GM18507 (cell line): ENCODE measurements around the gene RNPC3.
A peak's percentile ranks its signal among the peaks of the same experiment; 100 is the strongest.

Source experiments
- DNase-seq: peaks from one replicate; pipeline ENCODE4 v3.0.0; 2011; ENCODE audit warnings: low read depth; ENCODE audit not compliant: insufficient read length; ENCODE audit errors: extremely low spot score
- FAIRE-seq: peaks from 2 replicates; lab custom pipeline; 2011; peaks lifted over from hg19 to GRCh38; lab: Jason Lieb, UNC

Gene RNPC3, protein sequence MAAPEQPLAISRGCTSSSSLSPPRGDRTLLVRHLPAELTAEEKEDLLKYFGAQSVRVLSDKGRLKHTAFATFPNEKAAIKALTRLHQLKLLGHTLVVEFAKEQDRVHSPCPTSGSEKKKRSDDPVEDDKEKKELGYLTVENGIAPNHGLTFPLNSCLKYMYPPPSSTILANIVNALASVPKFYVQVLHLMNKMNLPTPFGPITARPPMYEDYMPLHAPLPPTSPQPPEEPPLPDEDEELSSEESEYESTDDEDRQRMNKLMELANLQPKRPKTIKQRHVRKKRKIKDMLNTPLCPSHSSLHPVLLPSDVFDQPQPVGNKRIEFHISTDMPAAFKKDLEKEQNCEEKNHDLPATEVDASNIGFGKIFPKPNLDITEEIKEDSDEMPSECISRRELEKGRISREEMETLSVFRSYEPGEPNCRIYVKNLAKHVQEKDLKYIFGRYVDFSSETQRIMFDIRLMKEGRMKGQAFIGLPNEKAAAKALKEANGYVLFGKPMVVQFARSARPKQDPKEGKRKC

DNA sequence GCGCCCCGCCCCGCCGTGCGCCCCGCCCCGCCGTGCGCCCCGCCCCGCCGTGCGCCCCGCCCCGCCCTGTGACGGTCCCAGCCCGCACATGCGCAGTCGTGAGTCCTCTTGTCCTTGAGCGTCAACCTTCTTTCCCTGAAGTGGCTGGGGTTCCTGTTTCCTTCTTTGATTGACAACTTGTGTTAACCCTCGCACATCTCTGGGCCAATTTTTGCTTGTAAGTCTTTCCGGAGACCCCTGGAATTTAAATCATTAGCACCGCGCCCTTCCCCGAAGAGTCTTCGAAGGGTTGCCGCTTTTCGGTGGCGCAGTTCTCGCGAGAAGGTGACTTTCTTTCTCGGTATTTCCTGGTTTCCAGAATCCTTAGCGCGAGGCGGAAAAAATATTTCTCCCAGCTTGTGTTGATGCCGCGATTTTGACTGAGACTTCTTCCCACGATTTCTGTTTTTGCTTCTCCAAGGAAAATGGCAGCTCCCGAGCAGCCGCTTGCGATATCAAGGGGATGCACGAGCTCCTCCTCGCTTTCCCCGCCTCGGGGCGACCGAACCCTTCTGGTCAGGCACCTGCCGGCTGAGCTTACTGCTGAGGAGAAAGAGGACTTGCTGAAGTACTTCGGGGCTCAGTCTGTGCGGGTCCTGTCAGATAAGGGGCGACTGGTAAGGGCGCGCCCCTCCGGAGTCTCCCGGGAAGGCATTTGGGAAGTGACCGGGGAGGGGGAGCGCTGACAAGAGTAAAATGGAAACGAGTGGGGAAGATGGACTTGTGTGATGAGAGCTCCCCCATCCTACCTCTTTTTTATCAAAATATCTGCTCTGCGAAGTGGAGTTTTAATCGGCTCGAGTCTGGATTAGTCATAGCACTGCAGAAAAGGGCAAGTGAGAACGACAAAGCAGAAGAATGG is at the start of gene RNPC3:
RNPC3 (plus strand) TSS at position 93 of the 901 bp plus-strand sequence; CDS start at position 465, 372 bp downstream.
- peak; percentile 60 for DNase-seq
- FAIRE-seq, result peak; percentile 75

DNA sequence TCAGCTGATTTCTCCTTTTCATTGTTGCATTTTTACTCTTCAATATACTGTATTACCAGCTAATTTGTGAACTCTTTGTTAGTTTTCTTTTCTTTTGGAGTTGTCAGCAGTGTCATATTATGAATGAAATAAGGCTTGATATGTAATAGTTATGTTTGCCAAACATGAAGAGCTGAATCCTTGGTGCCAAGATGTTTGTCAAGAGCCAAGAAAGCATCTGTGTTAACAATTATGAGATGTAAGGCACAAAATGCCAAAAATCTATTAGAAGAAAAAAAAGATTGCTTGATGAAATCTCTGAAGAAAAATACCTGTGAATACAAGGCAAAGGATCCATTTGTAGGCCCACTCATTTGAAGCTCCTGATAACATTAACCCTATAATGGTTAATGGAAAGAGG is 48.4 kb upstream of the RNPC3 start:
- FAIRE-seq (no peak), DNase-seq (no peak)

DNA sequence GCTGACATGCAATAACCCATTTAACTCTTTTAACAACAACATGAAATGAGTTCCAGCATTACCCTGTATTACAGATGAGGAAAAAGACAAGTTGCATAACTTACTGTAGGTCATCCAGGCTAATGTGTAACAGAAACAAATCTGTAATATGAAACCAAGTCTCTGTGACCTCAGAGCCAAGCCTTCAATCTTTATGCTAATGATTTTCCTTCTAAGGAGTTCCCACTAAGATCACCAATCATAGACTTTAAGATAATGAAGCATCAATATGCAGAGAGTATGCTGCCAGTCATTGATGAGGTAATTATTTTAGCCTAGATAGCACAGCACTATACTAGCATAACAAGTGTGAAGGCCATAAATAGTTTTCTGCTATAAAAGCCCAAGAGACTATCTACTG is 35.6 kb upstream of the RNPC3 start:
- FAIRE-seq (no peak), DNase-seq (no peak)

DNA sequence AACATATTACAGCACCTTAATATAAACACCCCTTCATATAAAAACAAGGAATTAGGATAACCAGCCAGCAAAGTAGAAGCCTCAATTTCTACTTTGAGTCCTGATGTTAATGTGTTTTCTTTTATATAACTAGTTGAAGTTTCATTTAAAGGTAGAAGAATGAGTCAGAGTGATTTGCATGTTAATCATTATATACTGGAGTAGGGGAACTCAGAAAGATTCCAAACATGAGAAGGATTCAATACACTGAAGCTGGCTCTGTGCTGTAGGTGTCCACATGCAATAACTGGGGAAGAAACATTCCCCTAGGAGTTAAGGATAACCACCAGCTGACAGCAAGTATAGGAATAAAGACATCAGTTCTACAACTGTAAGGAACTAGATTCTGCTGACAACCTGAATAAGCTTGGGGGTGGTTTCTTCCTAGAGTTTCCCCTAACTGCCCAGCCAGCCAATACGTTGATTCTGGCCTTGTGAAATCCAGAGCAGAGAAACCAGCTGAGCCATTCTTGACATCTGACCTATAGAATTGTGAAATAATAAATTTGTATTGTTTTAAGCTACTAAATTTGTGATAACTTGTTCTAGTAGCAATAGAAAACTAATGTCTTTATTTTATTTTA is 33.4 kb upstream of the RNPC3 start:
- no peak for DNase-seq
- FAIRE-seq, result no peak

DNA sequence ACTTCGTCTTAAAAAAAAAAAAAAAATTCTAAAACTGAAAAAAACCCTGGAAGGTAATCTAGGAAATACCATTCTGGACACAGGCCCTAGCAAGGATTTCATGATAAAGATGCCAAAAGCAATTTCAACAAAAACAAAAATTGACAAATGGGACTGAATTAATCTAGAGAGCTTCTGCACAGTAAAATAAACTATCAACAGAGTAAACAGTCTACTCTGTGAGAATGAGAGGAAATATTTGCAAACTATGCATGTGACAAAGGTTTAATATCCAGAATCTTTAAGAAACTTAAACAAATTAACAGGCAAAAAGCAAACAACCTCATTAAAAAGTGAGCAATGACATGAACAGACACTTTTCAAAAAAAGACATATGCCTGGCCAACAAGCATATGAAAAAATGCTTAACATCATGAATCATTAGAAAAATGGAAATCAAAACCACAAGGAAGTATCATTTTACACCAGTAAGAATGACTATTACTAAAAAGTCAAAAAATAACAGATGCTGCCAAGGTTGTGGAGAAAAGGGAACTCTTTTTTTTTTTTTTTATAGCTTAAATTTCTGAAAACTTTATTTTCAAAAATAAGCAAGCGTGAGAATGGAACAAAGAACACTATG is 29.4 kb upstream of the RNPC3 start:
- DNase-seq (no peak), FAIRE-seq (no peak)

DNA sequence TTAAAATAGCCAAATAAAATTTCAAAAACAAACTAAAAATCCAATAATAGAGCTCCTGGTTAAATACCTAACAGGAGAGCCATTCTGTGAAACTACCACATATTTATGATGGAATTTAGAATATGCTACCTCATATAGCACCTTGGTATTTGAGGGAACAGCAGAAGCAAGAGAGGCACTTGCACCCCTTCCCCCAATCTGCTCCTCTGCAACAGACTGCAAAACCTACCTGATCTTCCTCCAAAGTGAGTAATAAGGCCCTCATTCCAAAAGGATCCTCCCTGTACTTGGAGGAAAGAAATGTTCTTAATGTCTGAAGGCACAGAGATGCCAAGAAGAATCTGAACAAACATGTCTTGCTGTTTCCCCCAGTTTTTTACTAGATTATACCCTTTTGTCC is 28.1 kb upstream of the RNPC3 start:
- DNase-seq (no peak), FAIRE-seq (no peak)

DNA sequence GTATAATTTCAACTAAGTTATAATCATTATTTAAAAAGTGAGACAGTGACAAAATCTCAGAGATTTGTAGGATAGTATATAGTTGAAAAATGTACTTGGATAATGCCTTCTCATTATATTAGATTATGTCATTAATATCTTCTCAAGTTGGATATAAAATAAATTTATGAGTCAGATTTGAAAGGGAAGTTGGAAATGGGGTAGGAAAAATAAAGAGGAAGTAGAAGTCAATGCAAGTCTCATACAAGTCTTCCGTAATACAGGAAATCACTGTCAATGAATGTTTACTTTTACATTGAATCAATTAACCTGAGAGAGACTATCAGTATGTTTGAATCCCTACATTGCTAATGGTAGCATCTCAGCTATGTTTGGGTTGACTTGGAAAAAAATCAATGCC is 16.2 kb upstream of the RNPC3 start:
- no peak for FAIRE-seq
- no peak for DNase-seq

DNA sequence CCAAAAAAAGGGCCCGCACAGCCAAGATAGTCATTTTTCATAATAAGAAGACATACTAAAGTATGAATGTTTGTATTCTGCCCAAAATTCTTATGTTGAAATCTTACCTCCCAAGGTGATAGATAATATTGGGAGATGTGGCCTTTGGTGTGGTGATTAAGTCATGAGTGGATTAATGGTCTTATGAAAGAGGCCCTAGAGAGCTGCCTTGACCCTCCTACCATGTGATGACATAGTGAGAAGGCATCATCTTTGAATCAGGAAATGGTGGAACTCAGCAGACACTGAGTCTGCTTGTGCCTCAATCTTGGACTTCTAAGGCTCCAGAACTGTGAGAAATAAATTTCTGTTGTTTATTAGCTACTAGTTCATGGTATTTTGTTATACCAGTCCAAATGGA is 11.8 kb upstream of the RNPC3 start:
- FAIRE-seq (no peak), DNase-seq (no peak)

DNA sequence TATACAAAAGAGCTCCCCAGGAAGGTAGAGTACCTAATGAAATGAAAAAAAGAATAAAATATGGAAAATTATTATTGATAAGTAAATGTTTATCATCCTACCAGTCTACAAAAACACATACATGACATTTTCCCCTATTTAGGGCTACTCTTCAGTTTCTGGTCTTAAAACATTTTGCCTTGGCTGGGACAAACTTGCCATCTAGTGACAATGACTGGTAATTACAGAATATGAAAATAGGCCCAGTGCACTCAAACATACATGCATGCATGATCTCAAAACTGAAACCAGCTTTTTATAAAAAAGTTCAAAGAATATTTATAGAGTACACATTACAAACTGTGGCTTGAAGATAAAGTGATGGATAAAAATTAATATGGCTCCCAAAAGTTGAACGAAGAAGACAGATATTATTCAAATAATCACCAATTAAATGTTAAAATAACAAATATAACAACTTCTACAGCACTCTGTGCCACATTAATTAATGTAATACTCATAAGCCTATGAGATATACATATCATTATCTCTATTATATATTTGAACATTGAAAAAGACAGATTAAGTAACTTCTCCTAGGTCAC is 10.5 kb upstream of the RNPC3 start:
- DNase-seq, result no peak
- FAIRE-seq, result peak; percentile 78

DNA sequence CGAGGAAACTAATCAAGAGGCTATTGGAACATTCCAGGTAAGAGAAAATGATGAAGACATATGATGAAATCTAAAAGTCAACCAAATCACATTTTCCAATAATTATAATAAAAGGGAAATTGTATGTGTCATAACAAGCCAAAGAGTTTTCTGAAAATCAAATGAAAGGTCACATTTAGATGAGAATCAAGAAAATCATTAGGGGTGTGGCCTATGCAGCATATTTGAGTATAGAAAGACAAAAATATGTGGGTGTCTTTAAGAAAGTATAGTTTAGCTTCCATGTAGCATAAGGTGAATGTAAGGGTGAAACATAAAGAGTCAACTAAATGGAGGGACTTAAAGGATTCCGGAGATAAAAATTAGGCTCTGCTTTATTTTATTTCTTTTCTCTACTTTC is 9.2 kb upstream of the RNPC3 start:
- DNase-seq, result no peak
- FAIRE-seq, result no peak

DNA sequence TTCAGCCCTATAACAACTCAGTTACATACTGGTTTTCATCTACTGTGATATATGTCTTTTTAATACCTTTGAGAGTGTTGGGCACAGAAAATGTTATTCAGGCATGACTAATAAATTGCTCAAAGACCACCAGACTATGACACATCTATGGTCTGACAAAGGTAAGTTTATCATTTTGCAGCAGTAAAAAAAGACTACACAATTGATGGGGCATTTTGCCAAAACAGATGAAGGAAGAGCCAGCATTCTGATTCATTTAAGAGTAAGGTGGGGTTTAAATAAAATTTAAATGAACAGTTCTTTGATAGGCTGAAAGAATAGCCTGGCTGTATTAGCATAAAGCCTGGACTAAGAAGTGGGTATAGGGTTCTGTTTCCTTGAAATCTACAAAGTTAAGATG is 8.8 kb upstream of the RNPC3 start:
- FAIRE-seq, result no peak
- no peak for DNase-seq

DNA sequence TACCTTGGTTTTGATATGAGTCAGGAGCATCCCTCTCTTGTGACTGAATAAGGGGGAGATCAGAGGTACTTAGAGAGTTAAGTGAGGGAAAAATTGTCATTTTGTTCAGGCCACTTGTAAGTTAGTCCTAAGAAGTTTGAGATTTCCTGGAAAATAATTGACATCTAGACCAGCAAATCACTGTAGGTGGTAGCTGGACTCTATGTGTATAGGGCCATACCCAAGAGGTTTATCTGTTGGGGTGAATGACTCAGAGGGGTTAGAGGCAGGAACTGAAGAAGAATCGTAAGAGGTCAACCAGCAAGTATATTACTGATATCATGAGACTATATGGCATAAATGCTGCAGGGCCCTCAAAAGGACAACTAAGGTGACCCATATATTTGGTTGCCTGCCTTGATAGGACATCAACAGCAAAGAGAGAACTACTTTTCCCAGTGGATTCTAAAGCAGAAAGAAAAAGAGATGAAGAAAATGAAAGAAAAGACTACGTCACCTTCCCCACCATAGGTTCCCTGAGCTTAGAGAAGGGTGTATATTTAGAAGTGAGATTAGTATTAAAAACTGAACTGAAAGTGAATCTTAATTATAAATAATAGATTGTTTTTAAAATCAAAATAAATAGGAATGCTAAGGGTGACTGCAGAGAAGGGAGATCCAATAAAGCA is 8.0 kb upstream of the RNPC3 start:
- DNase-seq, result no peak
- peak; percentile 63 for FAIRE-seq

DNA sequence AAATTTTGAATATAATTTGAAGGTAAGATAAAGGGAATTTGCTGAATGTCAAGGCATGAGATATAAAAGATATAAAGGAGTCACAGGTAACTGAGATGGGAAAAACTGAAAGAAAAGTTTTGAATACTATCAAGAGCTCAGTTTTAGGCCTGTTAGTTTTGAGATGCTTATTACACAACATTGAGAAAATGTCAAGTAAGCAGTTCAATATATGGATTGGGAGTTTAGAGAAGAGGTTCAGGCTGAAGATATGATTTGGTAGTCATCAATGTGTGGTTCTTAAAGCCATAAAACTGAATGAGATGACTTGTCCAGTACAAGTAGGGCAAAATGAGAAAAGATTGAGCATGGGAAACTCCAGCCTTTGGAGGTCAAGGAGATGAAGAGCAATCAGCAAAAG is 4.7 kb upstream of the RNPC3 start:
- DNase-seq (no peak), FAIRE-seq (no peak)

DNA sequence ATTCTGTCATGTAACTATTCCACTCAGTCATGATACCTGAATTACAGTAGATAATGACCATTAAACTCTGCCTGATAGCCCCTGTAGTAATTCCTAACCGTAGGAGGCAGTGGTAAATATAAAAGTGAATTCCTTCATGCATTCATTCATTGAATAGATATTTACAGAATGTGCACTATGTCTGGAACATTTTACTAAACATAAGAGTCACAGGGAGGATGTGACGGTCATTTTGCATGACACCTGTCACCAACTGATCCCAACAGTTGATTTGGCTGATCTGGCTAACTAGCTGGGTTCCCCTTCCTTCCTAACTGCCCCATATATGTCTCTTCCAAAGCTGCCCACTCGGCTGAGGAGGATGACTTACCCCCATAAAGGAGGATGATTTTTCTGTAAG is 2.2 kb upstream of the RNPC3 start:
- no peak for DNase-seq
- no peak for FAIRE-seq

DNA sequence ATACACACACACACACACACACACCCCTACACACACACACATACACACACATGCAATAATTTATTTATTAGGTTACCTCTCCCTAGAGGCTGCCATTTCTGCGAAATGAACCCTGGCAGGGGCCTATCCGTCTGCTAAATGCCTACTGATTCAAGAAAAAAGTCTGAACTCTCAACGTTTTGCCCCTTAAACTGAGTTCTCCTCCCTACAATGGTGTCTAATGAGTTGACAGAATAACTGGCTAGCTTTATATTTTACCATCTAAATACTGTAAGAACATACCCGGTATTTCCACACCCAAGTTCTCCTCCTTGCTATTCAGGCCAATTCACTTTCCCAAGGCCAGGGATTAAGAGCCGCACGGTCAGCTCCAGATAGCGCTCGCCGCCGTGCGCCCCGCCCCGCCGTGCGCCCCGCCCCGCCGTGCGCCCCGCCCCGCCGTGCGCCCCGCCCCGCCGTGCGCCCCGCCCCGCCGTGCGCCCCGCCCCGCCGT is 339 bp upstream of the RNPC3 start:
- no peak for DNase-seq

DNA sequence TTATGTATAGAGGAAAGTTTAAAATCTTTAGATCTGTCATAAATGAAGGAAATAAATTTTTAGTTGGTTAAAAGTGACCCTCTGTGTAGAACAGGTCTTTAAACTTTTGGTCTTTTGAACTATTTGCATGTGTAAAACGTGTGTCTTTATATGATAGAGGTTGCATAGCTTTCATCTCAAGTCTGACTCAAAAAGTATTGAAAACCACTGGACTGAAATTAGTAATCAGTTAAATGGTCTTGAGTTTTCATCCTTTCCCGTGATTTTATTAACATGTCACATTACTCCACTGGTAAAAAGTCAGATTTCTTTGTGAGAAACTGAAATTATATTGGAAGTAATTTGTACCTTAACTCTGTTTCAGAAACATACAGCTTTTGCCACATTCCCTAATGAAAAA is 1.8 kb downstream of the RNPC3 start:
- FAIRE-seq, result no peak
- DNase-seq, result no peak

More for the DNA sequence above, 339 bp upstream of the RNPC3 start:
- FAIRE-seq, result no peak

DNA sequence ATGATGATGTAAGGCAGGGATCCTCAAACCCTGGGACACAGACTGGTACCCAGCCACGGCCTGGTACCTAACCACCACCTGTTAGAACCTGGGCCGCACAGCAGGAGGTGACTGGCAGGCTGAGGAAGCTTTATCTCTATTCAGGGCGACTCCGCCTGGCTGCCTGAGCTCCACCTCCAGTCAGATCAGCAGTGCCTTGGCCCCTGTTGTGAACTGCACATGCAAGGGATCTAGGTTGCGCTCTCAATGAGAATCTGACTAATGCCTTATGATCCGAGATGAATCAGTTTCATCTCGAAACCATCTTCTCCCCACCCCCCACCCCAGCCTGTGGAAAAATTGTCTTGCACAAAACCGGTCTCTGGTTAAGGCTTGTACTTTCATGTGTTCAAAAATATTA is 4.2 kb downstream of the RNPC3 start:
- DNase-seq, result no peak

DNA sequence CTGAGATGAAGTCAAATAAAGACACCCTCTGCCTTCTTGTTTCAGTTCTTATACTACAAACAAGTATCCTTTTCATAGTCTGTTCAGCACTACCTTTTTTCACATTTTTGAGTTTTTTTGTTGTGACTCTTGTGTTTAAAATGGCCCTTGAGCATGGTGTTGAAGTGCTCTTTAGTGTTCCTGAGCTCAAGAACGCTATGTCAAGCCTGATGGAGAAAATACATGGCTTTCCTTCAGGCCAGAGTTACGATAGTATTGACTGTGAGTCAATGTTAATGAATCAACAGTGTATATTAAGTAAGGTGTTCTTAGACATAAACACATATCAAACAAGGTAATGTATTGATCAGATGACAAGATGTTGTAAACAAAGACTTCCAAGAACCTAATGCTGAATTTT is 12.7 kb downstream of the RNPC3 start:
- no peak for FAIRE-seq
- no peak for DNase-seq

More for the DNA sequence above, 4.2 kb downstream of the RNPC3 start:
- FAIRE-seq, result no peak

DNA sequence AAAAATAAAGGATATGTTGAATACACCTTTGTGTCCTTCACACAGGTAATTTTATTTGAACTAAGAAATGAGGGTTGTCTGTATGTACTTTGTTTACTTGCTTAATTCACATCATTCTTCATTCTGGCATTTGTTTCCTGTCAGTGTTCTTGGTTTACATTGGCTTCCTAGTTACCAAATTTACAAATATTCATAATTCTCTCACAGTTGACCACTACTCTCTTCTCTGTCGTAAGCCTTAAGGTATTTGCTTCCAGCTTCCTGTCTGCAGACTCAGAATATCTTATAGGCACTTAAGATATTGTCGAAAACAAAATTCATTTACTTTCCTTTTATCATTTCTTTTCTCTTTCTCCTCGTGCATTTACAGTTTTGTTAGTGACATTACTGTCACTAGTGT is 15.9 kb downstream of the RNPC3 start:
- no peak for FAIRE-seq

More for the DNA sequence above, 15.9 kb downstream of the RNPC3 start:
- DNase-seq, result no peak
